Astrocyte (in vitro differentiated cells and primary cell): ENCODE results near the gene KRT25. TPM values are rescaled to one million over a fixed set of nuclear protein-coding genes. Genes with fewer than 3 reads are reported as not detected.

Source experiments
- DNase-seq: peaks from one replicate; pipeline ENCODE4 v3.0.0-alpha.2; 2010; ENCODE audit warnings: low read depth
- FAIRE-seq: peaks from 2 replicates; lab custom pipeline; 2011; peaks lifted over from hg19 to GRCh38; lab: Jason Lieb, UNC
- H2AFZ ChIP-seq: 2 replicates; pipeline ENCODE4 v1.6.0; 2012; ENCODE audit warnings: low read depth, low read length, inconsistent platforms
- H3K27ac ChIP-seq: 2 replicates; pipeline ENCODE4 v1.5.1; 2011; ENCODE audit warnings: low read depth, low read length, inconsistent platforms
- H3K27me3 ChIP-seq: 2 replicates; pipeline ENCODE4 v1.6.0; 2011; ENCODE audit warnings: low read length, inconsistent platforms; ENCODE audit not compliant: insufficient read depth
- H3K36me3 ChIP-seq: 2 replicates; pipeline ENCODE4 v1.5.1; 2011; ENCODE audit warnings: low read length, inconsistent platforms; ENCODE audit not compliant: insufficient read depth
- H3K4me1 ChIP-seq: 2 replicates; pipeline ENCODE4 v1.5.1; 2011; ENCODE audit warnings: low read length, inconsistent platforms; ENCODE audit not compliant: insufficient read depth
- H3K4me2 ChIP-seq: 2 replicates; pipeline ENCODE4 v1.6.0; 2012; ENCODE audit warnings: low read length, inconsistent platforms
- H3K4me3 ChIP-seq: 2 replicates; pipeline ENCODE4 v1.5.1; 2011; ENCODE audit warnings: low read depth, mild to moderate bottlenecking, low read length, inconsistent platforms; ENCODE audit not compliant: insufficient read depth
- H3K79me2 ChIP-seq: 2 replicates; pipeline ENCODE4 v1.6.0; 2012; ENCODE audit warnings: mild to moderate bottlenecking, low read length, inconsistent platforms; ENCODE audit not compliant: insufficient read depth
- H3K9ac ChIP-seq: 2 replicates; pipeline ENCODE4 v1.6.0; 2012; ENCODE audit warnings: mild to moderate bottlenecking, low read length, inconsistent platforms
- H3K9me3 ChIP-seq: 2 replicates; pipeline ENCODE4 v1.5.1; 2012; ENCODE audit warnings: low read depth, mild to moderate bottlenecking, low read length, inconsistent platforms; ENCODE audit not compliant: insufficient read depth
- H4K20me1 ChIP-seq: 2 replicates; pipeline ENCODE4 v1.6.0; 2012; ENCODE audit warnings: low read length, inconsistent platforms; ENCODE audit not compliant: insufficient read depth
- H3K27ac Mint-ChIP-seq: one replicate; pipeline ENCODE4 v1.8.0; 2021; ENCODE audit warnings: mild to moderate bottlenecking, mixed read lengths; ENCODE audit not compliant: unreplicated experiment
- H3K27me3 Mint-ChIP-seq: one replicate; pipeline ENCODE4 v1.8.0; 2021; ENCODE audit warnings: low read depth, mixed read lengths; ENCODE audit not compliant: unreplicated experiment
- H3K36me3 Mint-ChIP-seq: one replicate; pipeline ENCODE4 v1.8.0; 2021; ENCODE audit warnings: low read depth, mixed read lengths; ENCODE audit not compliant: unreplicated experiment
- H3K4me1 Mint-ChIP-seq: one replicate; pipeline ENCODE4 v1.8.0; 2021; ENCODE audit warnings: low read depth, mixed read lengths; ENCODE audit not compliant: unreplicated experiment
- H3K4me3 Mint-ChIP-seq: one replicate; pipeline ENCODE4 v1.8.0; 2021; ENCODE audit warnings: mild to moderate bottlenecking, moderate library complexity, mixed read lengths; ENCODE audit not compliant: unreplicated experiment
- H3K9me3 Mint-ChIP-seq: one replicate; pipeline ENCODE4 v1.8.0; 2021; ENCODE audit warnings: mild to moderate bottlenecking, mixed read lengths; ENCODE audit not compliant: unreplicated experiment
- EZH2 ChIP-seq: IDR thresholded peaks from 2 replicates; pipeline ENCODE4 v1.6.1; 2012; ENCODE audit warnings: mild to moderate bottlenecking, low read length, inconsistent platforms; ENCODE audit not compliant: insufficient read depth
- total RNA-seq: library from RNA; stranded (reverse); gene quantifications from 2 replicates; pipeline ENCODE4 v1.2.1, GENCODE V29; 2021
- TF ChIP-seq, protein P1 (sequence below): IDR thresholded peaks from 2 replicates; pipeline ENCODE4 v1.5.1; 2011; ENCODE audit warnings: low read depth, mild to moderate bottlenecking, inconsistent platforms, low read length, moderate library complexity; ENCODE audit not compliant: insufficient read depth

The KRT25 gene
- total RNA-seq, 1 donor from 2014 or later, result not detected

DNA sequence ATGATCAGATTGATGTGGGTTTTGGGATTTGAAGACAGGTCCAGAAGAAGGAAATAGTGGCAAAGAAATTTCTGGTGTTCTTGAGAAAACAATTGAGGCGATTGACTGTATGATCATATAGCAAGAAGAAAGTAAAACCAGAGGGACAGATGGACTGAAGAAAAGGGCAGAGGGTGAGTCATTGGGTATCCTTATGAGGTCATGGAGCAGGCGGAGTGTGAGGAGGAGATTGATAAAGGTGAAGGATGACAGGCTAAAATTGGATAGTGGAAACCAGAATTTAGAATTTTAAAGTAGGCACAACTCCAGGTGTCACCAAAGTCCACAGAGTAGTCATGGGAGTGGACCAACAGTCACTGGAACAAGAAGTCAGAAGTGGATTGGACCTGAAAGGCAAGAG lies 46.0 kb upstream of the KRT25 start:
- Histone ChIP-seq H4K20me1 (no peaks in the 10 kb centered on the region), H3K9ac (no peak overlapping the region), H3K79me2 (no peaks in the 10 kb centered on the region), H3K4me1 (no peaks in the 10 kb centered on the region), H3K9me3 (no peaks in the 10 kb centered on the region), H3K27me3 (peaks cover 29% of the 10 kb centered on the region), H2AFZ (no peak overlapping the region), H3K4me3 (no peak overlapping the region), H3K36me3 (no peaks in the 10 kb centered on the region), H3K27ac (no peak overlapping the region), H3K4me2 (no peak overlapping the region)
- H3K36me3 Mint-ChIP-seq, result no peaks in the 10 kb centered on the region
- no peak for FAIRE-seq
- peaks cover 11% of the 10 kb centered on the region for H3K27me3 Mint-ChIP-seq
- H3K4me1 Mint-ChIP-seq, result no peaks in the 10 kb centered on the region
- H3K27ac Mint-ChIP-seq, result no peak overlapping the region
- peaks cover 1% of the 10 kb centered on the region for H3K9me3 Mint-ChIP-seq
- no peak for DNase-seq
- no peak for TF ChIP-seq EZH2
- no peak overlapping the region for H3K4me3 Mint-ChIP-seq

DNA sequence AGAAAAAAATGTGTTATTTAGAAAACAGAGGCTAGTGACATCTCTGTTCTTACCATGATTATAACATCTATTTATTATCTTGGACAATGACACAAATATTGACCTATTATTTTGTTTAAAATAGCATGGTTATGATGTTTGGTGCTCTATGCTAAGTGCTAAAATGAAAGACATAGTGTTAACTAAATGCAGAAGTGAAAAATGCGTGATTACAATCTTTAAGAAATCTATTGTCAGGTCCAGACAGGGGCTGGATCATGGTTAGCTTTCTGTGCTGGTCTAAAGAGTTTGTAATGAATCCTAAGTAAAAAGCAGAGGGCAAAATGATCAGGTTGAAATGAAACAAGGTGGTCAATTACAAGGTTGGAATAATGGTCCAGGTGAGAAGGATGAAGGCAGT lies 45.2 kb upstream of the KRT25 start:
- Mint-ChIP-seq H3K9me3 (peaks cover 1% of the 10 kb centered on the region), H3K4me3 (no peak overlapping the region), H3K36me3 (no peaks in the 10 kb centered on the region), H3K27ac (no peak overlapping the region), H3K4me1 (no peaks in the 10 kb centered on the region), H3K27me3 (peaks cover 12% of the 10 kb centered on the region)
- H3K9me3 ChIP-seq, result no peaks in the 10 kb centered on the region
- FAIRE-seq (no peak), DNase-seq (no peak)
- no peak overlapping the region for H3K27ac ChIP-seq
- no peak overlapping the region for H2AFZ ChIP-seq
- no peak overlapping the region for H3K9ac ChIP-seq
- TF ChIP-seq, protein P1, sequence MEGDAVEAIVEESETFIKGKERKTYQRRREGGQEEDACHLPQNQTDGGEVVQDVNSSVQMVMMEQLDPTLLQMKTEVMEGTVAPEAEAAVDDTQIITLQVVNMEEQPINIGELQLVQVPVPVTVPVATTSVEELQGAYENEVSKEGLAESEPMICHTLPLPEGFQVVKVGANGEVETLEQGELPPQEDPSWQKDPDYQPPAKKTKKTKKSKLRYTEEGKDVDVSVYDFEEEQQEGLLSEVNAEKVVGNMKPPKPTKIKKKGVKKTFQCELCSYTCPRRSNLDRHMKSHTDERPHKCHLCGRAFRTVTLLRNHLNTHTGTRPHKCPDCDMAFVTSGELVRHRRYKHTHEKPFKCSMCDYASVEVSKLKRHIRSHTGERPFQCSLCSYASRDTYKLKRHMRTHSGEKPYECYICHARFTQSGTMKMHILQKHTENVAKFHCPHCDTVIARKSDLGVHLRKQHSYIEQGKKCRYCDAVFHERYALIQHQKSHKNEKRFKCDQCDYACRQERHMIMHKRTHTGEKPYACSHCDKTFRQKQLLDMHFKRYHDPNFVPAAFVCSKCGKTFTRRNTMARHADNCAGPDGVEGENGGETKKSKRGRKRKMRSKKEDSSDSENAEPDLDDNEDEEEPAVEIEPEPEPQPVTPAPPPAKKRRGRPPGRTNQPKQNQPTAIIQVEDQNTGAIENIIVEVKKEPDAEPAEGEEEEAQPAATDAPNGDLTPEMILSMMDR, result no peak
- TF ChIP-seq EZH2, result no peak
- no peak overlapping the region for H3K4me3 ChIP-seq
- H4K20me1 ChIP-seq, result no peaks in the 10 kb centered on the region
- no peaks in the 10 kb centered on the region for H3K36me3 ChIP-seq
- H3K79me2 ChIP-seq, result no peaks in the 10 kb centered on the region
- H3K4me2 ChIP-seq, result no peak overlapping the region
- H3K4me1 ChIP-seq, result no peaks in the 10 kb centered on the region
- peaks cover 37% of the 10 kb centered on the region for H3K27me3 ChIP-seq

DNA sequence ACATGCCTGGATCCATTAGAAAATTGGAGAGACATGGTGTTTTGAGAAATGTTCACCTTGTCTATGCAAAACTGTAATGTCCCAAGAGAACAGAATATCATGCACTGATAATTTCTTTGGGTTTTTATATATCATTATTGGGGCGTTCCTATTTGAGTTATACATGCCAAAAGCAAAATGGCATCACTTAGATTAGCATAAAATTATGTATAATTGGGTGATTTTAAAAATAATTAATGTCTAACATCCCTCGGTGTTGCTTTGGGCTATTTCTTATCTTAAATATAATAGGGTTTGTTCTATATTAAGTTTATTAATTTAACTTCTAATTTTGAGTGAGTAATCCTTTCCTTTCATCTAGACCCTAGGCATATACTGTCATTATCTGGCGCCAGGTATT lies 44.7 kb upstream of the KRT25 start, which contains the start of gene KRT28:
KRT28 (minus strand) TSS at position 101 of the 400 bp plus-strand sequence; CDS start at position 35, 66 bp downstream.
- H3K9ac ChIP-seq, result no peak within 1 kb of the TSS
- no peak within 1 kb of the TSS for H3K4me2 ChIP-seq
- no peak within 1 kb of the TSS for H3K27ac Mint-ChIP-seq
- no peaks in the 10 kb centered on the region for H3K36me3 ChIP-seq
- peaks cover 41% of the 10 kb centered on the region for H3K27me3 ChIP-seq
- no peak within 1 kb of the TSS for H3K4me3 ChIP-seq
- no peak within 1 kb of the TSS for H3K27ac ChIP-seq
- H3K4me1 ChIP-seq, result no peaks in the 10 kb centered on the region
- peaks cover 1% of the 10 kb centered on the region for H3K9me3 Mint-ChIP-seq
- H2AFZ ChIP-seq, result no peak within 1 kb of the TSS
- H3K36me3 Mint-ChIP-seq, result no peaks in the 10 kb centered on the region
- no peak within 1 kb of the TSS for H3K4me3 Mint-ChIP-seq
- no peak for FAIRE-seq
- H3K9me3 ChIP-seq, result no peaks in the 10 kb centered on the region
- TF ChIP-seq, protein P1, result no peak
- no peak for TF ChIP-seq EZH2
- no peaks in the 10 kb centered on the region for H3K4me1 Mint-ChIP-seq
- H3K27me3 Mint-ChIP-seq, result peaks cover 15% of the 10 kb centered on the region
- H3K79me2 ChIP-seq, result no peaks in the 10 kb centered on the region
- no peak for DNase-seq
- no peaks in the 10 kb centered on the region for H4K20me1 ChIP-seq
